Right lobe of liver (tissue), 6 donors: ENCODE measurements around the gene TNFSF4. TPM values are rescaled to one million over a fixed set of nuclear protein-coding genes. Genes with fewer than 3 reads are reported as not detected.

ENCODE experiments used
- ATAC-seq, 4 donors: fragments of 200-7000 bp; cut with Tn5 transposase; one replicate each; pipeline ENCODE4 v1.9.1; 2020; ENCODE audit warnings: mild to moderate bottlenecking in 4 of 4, moderate library complexity in 4 of 4
- DNase-seq, 3 donors: peaks; one replicate each; pipeline ENCODE4 v3.0.0-alpha.2; 2020
- H3K27ac ChIP-seq, 3 donors: fragments of 200-600 bp; one replicate each; pipeline ENCODE4 v1.8.0; 2022
- H3K27me3 ChIP-seq, 2 donors: fragments of 200-600 bp; one replicate each; pipeline ENCODE4 v1.8.0; 2022
- H3K36me3 ChIP-seq, 4 donors: fragments of 200-600 bp; sonication (generic) in 1 of 4; one replicate each; pipeline versions ENCODE4 v1.5.1 to v1.8.0; 2017 to 2022; ENCODE audit warnings: control low read depth in 1 of 4
- H3K4me1 ChIP-seq, 4 donors: fragments of 200-600 bp; sonication (generic) in 1 of 4; one replicate each; pipeline versions ENCODE4 v1.5.1 to v1.8.0; 2017 to 2022; ENCODE audit warnings: control low read depth in 1 of 4
- H3K4me3 ChIP-seq, 3 donors: fragments of 200-600 bp; one replicate each; pipeline ENCODE4 v1.8.0; 2022
- H3K9me3 ChIP-seq, 4 donors: fragments of 200-600 bp; sonication (generic) in 1 of 4; one replicate each; pipeline versions ENCODE4 v1.5.1 to v1.8.0; 2017 to 2022; ENCODE audit warnings: control low read depth in 1 of 4
- CTCF ChIP-seq, 4 donors: fragments of 200-600 bp in 3 of 4; fragments of 450-650 bp in 1 of 4; IDR thresholded peaks; one replicate each; pipeline versions ENCODE4 v1.5.1 to v1.8.0; 2016 to 2022; ENCODE audit warnings: antibody characterized with exemption in 4 of 4, mild to moderate bottlenecking in 2 of 4
- POLR2A ChIP-seq: fragments of 450-650 bp; IDR thresholded peaks from one replicate; pipeline ENCODE4 v1.6.1; 2017; ENCODE audit warnings: antibody characterized with exemption, mild to moderate bottlenecking
- WGBS: methylation state at CpG from one replicate; pipeline ENCODE4 v1.1.6; 2018; ENCODE audit warnings: low coverage, low lambda C conversion rate; ENCODE audit not compliant: insufficient coverage; ENCODE audit errors: missing lambda C conversion rate; 5-methylcytosine and 5-hydroxymethylcytosine counted together
- intact Hi-C, 2 donors: fragments of 100-400 bp; cut with DNase I; formaldehyde crosslinking; loops; one replicate each; pipeline versions ENCODE4 v1.11.2 to v1.14.1; 2022
- total RNA-seq, 6 experiments: library from RNA; depleted of rRNA in 2 of 6; stranded (reverse); fragments of >200 nt in 2 of 6; fragmentation: NEBNext Ultra II Directional in 3 of 6; extraction: Animal tissue kit (Norgen Biotek cat#: 25700) in 3 of 6; gene quantifications; one replicate each; pipeline versions ENCODE4 v1.1.0 to v1.2.4, GENCODE V29; 2016 to 2023
- donor health status: DM: no; HTN: yes; CAD: no.
- donor health status: DM: no; HTN: no; CAD: no.
- donor health status: DM: no; HTN: no; CAD: no.
- donor health status: DM: no; HTN: yes; CAD: no.
- donor health status: DM: no; HTN: yes; CAD: no.

TNFSF4 gene
- total RNA-seq, 6 experiments from 2014 or later: 0.49 to 0.97 (median 0.55) TPM

GRCh38 chr1:173137107-173137706 lies 69.9 kb downstream of the TNFSF4 start:
- WGBS: 94% methylated on average over 2 of the region's 2 CpGs
- H3K36me3 ChIP-seq: no peaks in the 10 kb centered on the region

GRCh38 chr1:173134800-173135199 lies 72.3 kb downstream of the TNFSF4 start:
- H3K36me3 ChIP-seq: no peaks in the 10 kb centered on the region
- ATAC-seq (no peak), DNase-seq (no peak)
- no peak overlapping the region for H3K4me3 ChIP-seq
- no peaks in the 10 kb centered on the region for H3K4me1 ChIP-seq
- H3K27me3 ChIP-seq: no peaks in the 10 kb centered on the region
- 86% methylated on average over 4 of the region's 5 CpGs for WGBS
- intact Hi-C loops: no loop called here
- no peak overlapping the region for H3K27ac ChIP-seq
- TF ChIP-seq POLR2A (no peak), CTCF (IDR thresholded peaks at IDR 0.05) (no peak)
- no peaks in the 10 kb centered on the region for H3K9me3 ChIP-seq

More at GRCh38 chr1:173137107-173137706, 69.9 kb downstream of the TNFSF4 start:
- intact Hi-C loops: no loop called here
- H3K27ac ChIP-seq: no peak overlapping the region
- no peaks in the 10 kb centered on the region for H3K9me3 ChIP-seq
- H3K27me3 ChIP-seq: no peaks in the 10 kb centered on the region
- TF ChIP-seq POLR2A: no peak
- no peak for TF ChIP-seq CTCF (IDR thresholded peaks at IDR 0.05)
- no peak overlapping the region for H3K4me3 ChIP-seq
- ATAC-seq: no peak
- DNase-seq: no peak
- no peaks in the 10 kb centered on the region for H3K4me1 ChIP-seq

GRCh38 chr1:173134029-173134428 lies 73.1 kb downstream of the TNFSF4 start:
- ATAC-seq (no peak), DNase-seq (no peak)
- no peaks in the 10 kb centered on the region for H3K9me3 ChIP-seq
- no peak for TF ChIP-seq POLR2A
- TF ChIP-seq CTCF (IDR thresholded peaks at IDR 0.05): no peak
- no peak overlapping the region for H3K4me3 ChIP-seq
- no peaks in the 10 kb centered on the region for H3K36me3 ChIP-seq
- no peaks in the 10 kb centered on the region for H3K4me1 ChIP-seq
- no peaks in the 10 kb centered on the region for H3K27me3 ChIP-seq
- H3K27ac ChIP-seq: no peak overlapping the region
- intact Hi-C loops: no loop called here
- WGBS: 78% methylated on average over 4 of the region's 4 CpGs

Other genes with a start within 250 kb of the TNFSF4 start
- not detected for gene TNFSF18, start 156.4 kb downstream of the TNFSF4 start, total RNA-seq